ENCODE measurements around the gene ACTR3C. TPM values are rescaled to one million over a fixed set of nuclear protein-coding genes. Genes with fewer than 3 reads are reported as not detected.
"Not testable (repeated sequence)": the region's sequence is repeated elsewhere in the genome, so short reads cannot be mapped to it uniquely, and the experiment has no call there.

ACTR3C gene
- total and polyA plus RNA-seq, 4 experiments from 2014 or later = 3.6 to 17.8 (median 10.8) TPM

DNA sequence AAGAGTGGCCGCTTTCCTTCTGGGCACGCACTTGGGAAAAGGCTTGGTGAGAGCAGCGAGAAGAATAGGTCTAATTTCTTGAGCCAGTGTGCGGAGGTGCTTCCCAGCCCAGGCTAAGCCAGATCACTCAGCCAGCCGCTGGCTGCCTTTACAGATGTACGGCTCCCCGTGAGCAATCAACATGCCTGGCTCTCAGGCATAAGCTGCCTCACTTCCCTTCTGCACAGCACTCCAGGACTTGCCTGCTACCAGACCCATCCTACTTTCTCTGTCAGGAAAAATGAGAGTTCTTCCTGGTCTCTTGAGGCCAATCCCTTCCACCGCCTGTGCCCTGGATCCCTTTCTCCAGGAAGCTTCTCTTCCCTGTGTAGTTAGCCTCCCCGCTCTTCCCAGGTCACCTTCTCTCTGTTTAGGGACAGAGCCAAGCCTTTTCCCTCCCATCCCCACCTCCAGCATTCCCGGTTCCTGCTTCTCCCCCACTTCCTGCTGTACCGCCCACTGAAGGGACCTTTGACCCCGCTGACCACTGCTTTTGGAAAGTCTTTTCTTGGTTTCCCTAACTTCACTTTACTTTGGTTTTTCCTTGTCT is 1.1 kb upstream of the ACTR3C start:
- Histone ChIP-seq H3K27ac (ENCODE audit: low read depth, low read length) (peak overlapping the region; percentile 82), H3K4me1 (ENCODE audit: insufficient read depth, low read length) (peaks cover 44% of the 10 kb centered on the region), H3K4me3 (ENCODE audit: low read length in 2 of 2) (peak overlapping the region in 1 of 2 donors; percentile 82), H3K36me3 (ENCODE audit: insufficient read depth, low read length) (peaks cover 24% of the 10 kb centered on the region), H3K9me3 (ENCODE audit: control insufficient read depth in 1 of 2, low read length in 2 of 2) (no peaks in the 10 kb centered on the region), H3K27me3 (ENCODE audit: insufficient read depth, low read length) (no peaks in the 10 kb centered on the region)
- intact Hi-C loops (cut with micrococcal nuclease) = no loop called here
- peak overlapping the region; percentile 90 to 99 (median 98) for H3K4me3 Mint-ChIP-seq
- H3K9me3 Mint-ChIP-seq = peaks cover 0 to 1% (median 0%) of the 10 kb centered on the region in 8 donors
- POLR2A ChIA-PET (ENCODE audit: partially characterized antibody) = interaction anchor here (1.4 to 2.9 kb wide), 3 partner anchors 10 to 82 kb away, joined by 3 to 14 read pairs (median 10); a partner anchor contains a TSS
- H3K27me3 Mint-ChIP-seq = no peaks in the 10 kb centered on the region
- H3K36me3 Mint-ChIP-seq = peaks cover 36 to 40% of the 10 kb centered on the region in 2 donors
- DNase-seq = no peak
- CTCF ChIA-PET (ENCODE audit: partially characterized antibody) = interaction anchor here (1.1 kb wide), 1 partner anchor 31 kb away, joined by 3 read pairs; no protein-coding TSS in a partner anchor
- H3K27ac Mint-ChIP-seq = peak overlapping the region; percentile 84 to 99 (median 97)
- peaks cover 31 to 49% (median 40%) of the 10 kb centered on the region in 4 donors for H3K4me1 Mint-ChIP-seq

DNA sequence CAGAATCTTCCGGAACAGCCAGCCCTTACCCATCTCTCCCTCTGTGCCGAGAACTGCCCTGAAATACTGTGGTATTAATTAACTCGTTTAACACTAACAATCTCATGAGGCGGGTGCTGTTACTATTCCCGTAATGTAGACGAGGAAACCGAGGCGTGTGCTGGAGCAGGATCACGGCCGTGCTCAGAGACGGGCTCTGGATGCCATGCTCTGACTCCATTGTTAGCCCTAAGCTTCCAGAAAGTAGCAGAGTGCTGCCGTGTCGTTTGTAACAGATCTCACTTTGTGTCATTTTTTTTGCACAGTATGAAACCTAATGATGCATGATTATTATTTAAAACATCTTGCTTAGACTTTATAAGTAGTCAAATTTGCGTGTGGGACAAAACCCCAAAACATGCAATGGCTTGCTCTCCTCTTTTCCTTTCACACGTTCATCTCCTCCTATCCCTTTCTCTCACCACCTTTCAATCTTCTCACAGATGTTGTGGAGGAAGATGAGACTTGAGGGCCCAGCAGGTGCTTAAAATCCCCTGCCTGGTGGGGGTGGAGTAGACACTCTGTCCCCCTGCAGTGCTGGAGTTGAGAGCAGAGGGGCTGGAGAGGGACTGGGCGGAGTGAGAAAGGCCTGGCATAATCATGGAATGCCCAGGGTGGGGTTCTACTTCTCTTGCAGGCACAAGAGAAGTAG is 482 bp upstream of the ACTR3C start:
- POLR2A ChIA-PET (ENCODE audit: partially characterized antibody) = interaction anchor here (0.8 to 2.9 kb wide), 6 partner anchors 10 to 469 kb away, joined by 3 to 14 read pairs (median 6); a partner anchor contains a TSS
- Histone ChIP-seq H3K9me3 (ENCODE audit: control insufficient read depth in 1 of 2, low read length in 2 of 2) (no peaks in the 10 kb centered on the region), H3K27me3 (ENCODE audit: insufficient read depth, low read length) (no peaks in the 10 kb centered on the region), H3K36me3 (ENCODE audit: insufficient read depth, low read length) (peaks cover 22% of the 10 kb centered on the region), H3K4me1 (ENCODE audit: insufficient read depth, low read length) (peaks cover 44% of the 10 kb centered on the region), H3K4me3 (ENCODE audit: low read length in 2 of 2) (peak overlapping the region; percentile 82 to 96), H3K27ac (ENCODE audit: low read depth, low read length) (peak overlapping the region; percentile 82)
- Mint-ChIP-seq H3K27me3 (no peaks in the 10 kb centered on the region), H3K9me3 (peaks cover 0 to 1% (median 0%) of the 10 kb centered on the region in 8 donors), H3K4me1 (peaks cover 31 to 49% (median 40%) of the 10 kb centered on the region in 4 donors), H3K36me3 (peaks cover 31 to 38% of the 10 kb centered on the region in 2 donors), H3K27ac (peak overlapping the region; percentile 84 to 99 (median 97)), H3K4me3 (peak overlapping the region; percentile 90 to 99 (median 98))
- CTCF ChIA-PET (ENCODE audit: partially characterized antibody) = interaction anchor here (1.1 kb wide), 1 partner anchor 31 kb away, joined by 3 read pairs; no protein-coding TSS in a partner anchor
- DNase-seq = no peak
- intact Hi-C loops (cut with micrococcal nuclease) = loop anchor here (2.0 kb wide), 2 partner anchors 45 to 55 kb away; partner anchors contain the start of genes REPIN1 and ZNF775

DNA sequence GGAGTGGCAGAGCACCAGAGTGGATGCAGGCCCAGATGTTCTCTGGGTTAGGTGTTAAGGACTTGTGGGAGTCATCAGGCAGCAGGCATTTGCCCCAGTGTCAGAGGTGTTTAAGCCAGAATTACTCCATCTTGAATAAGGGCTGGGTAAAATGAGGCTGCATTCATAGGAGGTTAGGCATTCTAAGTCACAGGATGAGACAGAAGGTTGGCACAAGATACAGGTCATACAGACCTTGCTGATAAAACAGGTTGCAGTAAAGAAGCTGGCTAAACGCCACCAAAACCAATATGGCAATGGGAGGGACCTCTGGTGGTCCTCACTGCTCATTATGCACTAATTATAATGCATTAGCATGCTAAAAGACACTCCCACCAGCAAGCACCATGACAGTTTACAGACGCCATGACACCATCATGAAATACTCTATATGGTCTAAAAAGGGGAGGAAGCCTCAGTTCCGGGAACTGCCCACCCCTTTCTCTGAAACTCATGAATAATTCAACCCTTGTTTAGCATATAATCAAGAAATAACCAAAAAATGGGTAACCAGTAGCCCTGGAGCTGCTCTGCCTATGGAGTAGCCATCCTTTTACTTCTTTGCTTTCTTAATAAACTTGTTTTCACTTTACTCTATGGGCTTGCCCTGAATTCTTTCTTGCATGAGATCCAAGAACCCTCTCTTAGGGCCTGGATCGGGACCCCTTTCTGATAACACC is 1.1 kb downstream of the ACTR3C start:
- Mint-ChIP-seq H3K4me3 (peak overlapping the region; percentile 90 to 98 (median 95)), H3K36me3 (peaks cover 24 to 33% of the 10 kb centered on the region in 2 donors), H3K27ac (peak overlapping the region; percentile 84 to 98 (median 95)), H3K9me3 (peaks cover 0 to 1% (median 0%) of the 10 kb centered on the region in 8 donors), H3K27me3 (no peaks in the 10 kb centered on the region), H3K4me1 (peaks cover 31 to 53% (median 40%) of the 10 kb centered on the region in 4 donors)
- H3K4me3 ChIP-seq (ENCODE audit: low read length in 2 of 2) = peak overlapping the region; percentile 82 to 96
- H3K4me1 ChIP-seq (ENCODE audit: insufficient read depth, low read length) = peaks cover 44% of the 10 kb centered on the region
- DNase-seq = peak; percentile 43 to 55 (median 51)
- H3K36me3 ChIP-seq (ENCODE audit: insufficient read depth, low read length) = peaks cover 8% of the 10 kb centered on the region
- H3K27me3 ChIP-seq (ENCODE audit: insufficient read depth, low read length) = no peaks in the 10 kb centered on the region
- peak overlapping the region; percentile 82 for H3K27ac ChIP-seq (ENCODE audit: low read depth, low read length)
- ChIA-PET CTCF (ENCODE audit: partially characterized antibody) (interaction anchor here (1.0 kb wide), 1 partner anchor 9 kb away, joined by 3 read pairs; no protein-coding TSS in a partner anchor), POLR2A (ENCODE audit: partially characterized antibody) (interaction anchor here (0.7 to 2.9 kb wide), 4 partner anchors 48 to 674 kb away, joined by 3 to 14 read pairs (median 6); a partner anchor contains a TSS)
- H3K9me3 ChIP-seq (ENCODE audit: control insufficient read depth in 1 of 2, low read length in 2 of 2) = no peaks in the 10 kb centered on the region
- intact Hi-C loops (cut with micrococcal nuclease) = loop anchor here (2.0 kb wide), 2 partner anchors 47 to 57 kb away; partner anchors contain the start of genes REPIN1 and ZNF775

DNA sequence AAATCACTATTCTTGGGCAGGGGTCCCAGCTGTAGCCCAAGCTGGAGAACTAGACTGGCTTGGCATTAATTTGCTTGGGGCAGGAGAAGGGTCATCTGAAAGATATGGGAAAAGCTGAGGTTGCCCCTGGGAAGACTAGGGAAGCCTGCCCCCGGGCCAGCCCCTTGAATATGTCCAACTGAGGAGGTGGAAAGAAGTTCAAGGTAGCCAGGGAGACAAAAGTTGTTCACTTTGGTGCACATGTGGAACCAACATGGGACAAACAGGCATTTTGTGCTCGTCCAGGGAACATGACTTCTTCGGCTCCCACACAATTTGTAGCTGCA is 1.6 kb downstream of the ACTR3C start:
- Mint-ChIP-seq H3K27ac (peak overlapping the region in 6 of 7 donors; percentile 65 to 98 (median 93)), H3K27me3 (no peaks in the 10 kb centered on the region), H3K4me3 (peak overlapping the region; percentile 90 to 98 (median 95)), H3K9me3 (peaks cover 0 to 1% (median 0%) of the 10 kb centered on the region in 8 donors), H3K36me3 (peaks cover 19 to 29% of the 10 kb centered on the region in 2 donors), H3K4me1 (peaks cover 31 to 53% (median 40%) of the 10 kb centered on the region in 4 donors)
- Histone ChIP-seq H3K27me3 (ENCODE audit: insufficient read depth, low read length) (no peaks in the 10 kb centered on the region), H3K9me3 (ENCODE audit: control insufficient read depth in 1 of 2, low read length in 2 of 2) (no peaks in the 10 kb centered on the region), H3K27ac (ENCODE audit: low read depth, low read length) (no peak overlapping the region), H3K36me3 (ENCODE audit: insufficient read depth, low read length) (peaks cover 3% of the 10 kb centered on the region), H3K4me3 (ENCODE audit: low read length in 2 of 2) (no peak overlapping the region), H3K4me1 (ENCODE audit: insufficient read depth, low read length) (peaks cover 44% of the 10 kb centered on the region)
- no peak for DNase-seq
- CTCF ChIA-PET (ENCODE audit: partially characterized antibody) = no interaction called here
- intact Hi-C loops (cut with micrococcal nuclease) = loop anchor here (2.0 kb wide), 2 partner anchors 47 to 57 kb away; partner anchors contain the start of genes REPIN1 and ZNF775
- POLR2A ChIA-PET (ENCODE audit: partially characterized antibody) = interaction anchor here (0.7 to 2.1 kb wide), 2 partner anchors 48 to 674 kb away, joined by 3 to 7 read pairs; no protein-coding TSS in a partner anchor

DNA sequence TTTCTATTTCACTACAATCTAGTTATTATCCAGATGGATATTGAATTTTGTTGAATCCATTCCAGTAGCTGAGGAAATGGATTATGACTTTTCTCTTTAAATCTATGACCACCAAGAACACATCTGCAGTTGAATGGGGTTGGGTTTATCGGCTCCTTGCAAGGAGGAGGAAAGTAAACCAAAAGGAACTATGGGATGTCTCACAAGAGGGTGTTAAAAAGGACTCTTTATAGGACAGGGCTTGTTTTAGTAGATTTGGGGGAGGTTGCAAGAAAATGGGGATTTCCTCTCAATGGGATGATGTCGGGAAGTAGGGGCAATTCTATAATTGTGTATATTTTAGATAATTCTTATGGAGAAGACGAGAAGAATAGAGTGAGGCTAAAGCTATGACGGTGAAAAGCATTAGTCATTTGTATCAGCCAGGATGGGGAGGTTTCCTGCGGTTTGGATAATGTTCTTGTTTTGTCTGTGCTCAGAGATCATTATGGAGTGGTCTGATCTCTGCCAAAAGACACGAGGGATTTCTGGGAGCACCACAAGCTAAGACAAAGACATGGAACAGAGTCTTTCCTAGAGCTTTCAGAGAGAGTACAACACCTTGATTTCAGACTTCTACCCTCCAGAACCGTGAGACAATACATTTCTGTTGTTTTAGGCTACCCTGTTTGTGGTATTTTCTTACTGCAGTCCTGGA is 5.4 kb downstream of the ACTR3C start:
- H3K9me3 Mint-ChIP-seq = peaks cover 0 to 1% (median 0%) of the 10 kb centered on the region in 8 donors
- DNase-seq = no peak
- H3K27ac ChIP-seq (ENCODE audit: low read depth, low read length) = no peak overlapping the region
- H3K9me3 ChIP-seq (ENCODE audit: control insufficient read depth in 1 of 2, low read length in 2 of 2) = no peaks in the 10 kb centered on the region
- H3K4me3 Mint-ChIP-seq = no peak overlapping the region
- peaks cover 14 to 22% of the 10 kb centered on the region in 2 donors for H3K36me3 Mint-ChIP-seq
- no peaks in the 10 kb centered on the region for H3K27me3 ChIP-seq (ENCODE audit: insufficient read depth, low read length)
- intact Hi-C loops (cut with micrococcal nuclease) = no loop called here
- H3K4me3 ChIP-seq (ENCODE audit: low read length in 2 of 2) = no peak overlapping the region
- POLR2A ChIA-PET (ENCODE audit: partially characterized antibody) = no interaction called here
- H3K27ac Mint-ChIP-seq = no peak overlapping the region
- peaks cover 16 to 28% (median 22%) of the 10 kb centered on the region in 4 donors for H3K4me1 Mint-ChIP-seq
- H3K36me3 ChIP-seq (ENCODE audit: insufficient read depth, low read length) = no peaks in the 10 kb centered on the region
- H3K27me3 Mint-ChIP-seq = no peaks in the 10 kb centered on the region
- CTCF ChIA-PET (ENCODE audit: partially characterized antibody) = no interaction called here
- H3K4me1 ChIP-seq (ENCODE audit: insufficient read depth, low read length) = peaks cover 28% of the 10 kb centered on the region

DNA sequence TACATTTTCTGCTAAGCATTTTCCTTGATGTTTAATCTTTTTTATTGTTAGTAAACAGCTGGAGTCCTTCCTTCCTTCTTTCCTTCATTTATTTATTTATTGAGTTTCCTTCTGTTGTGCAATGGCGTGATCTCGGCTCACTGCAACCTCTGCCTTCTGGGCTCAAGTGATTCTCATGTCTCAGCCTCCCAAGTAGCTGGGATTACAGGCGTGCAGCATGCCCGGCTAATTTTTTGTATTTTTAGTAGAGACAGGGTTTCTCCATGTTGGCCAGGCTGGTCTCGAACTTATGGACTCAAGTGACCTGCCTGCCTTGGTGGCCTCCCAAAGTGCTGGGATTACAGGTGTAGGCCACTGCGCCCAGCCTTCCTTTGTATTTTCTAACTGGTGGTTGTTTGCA is 6.4 kb downstream of the ACTR3C start:
- CTCF ChIA-PET (ENCODE audit: partially characterized antibody) = interaction anchor here (0.7 kb wide), 1 partner anchor 549 kb away, joined by 3 read pairs; no protein-coding TSS in a partner anchor

More for the DNA sequence above, 6.4 kb downstream of the ACTR3C start:
- POLR2A ChIA-PET (ENCODE audit: partially characterized antibody); DNase-seq; H3K27me3 Mint-ChIP-seq; H3K27me3 ChIP-seq (ENCODE audit: insufficient read depth, low read length); H3K9me3 ChIP-seq (ENCODE audit: control insufficient read depth in 1 of 2, low read length in 2 of 2); H3K4me3 ChIP-seq (ENCODE audit: low read length in 2 of 2); intact Hi-C loops (cut with micrococcal nuclease); H3K9me3 Mint-ChIP-seq; H3K36me3 ChIP-seq (ENCODE audit: insufficient read depth, low read length); H3K27ac Mint-ChIP-seq; H3K27ac ChIP-seq (ENCODE audit: low read depth, low read length); H3K4me3 Mint-ChIP-seq: not testable (repeated sequence)
- Mint-ChIP-seq H3K36me3 (peaks cover 10 to 22% of the 10 kb centered on the region in 2 donors), H3K4me1 (peaks cover 9 to 19% (median 14%) of the 10 kb centered on the region in 4 donors)
- peaks cover 21% of the 10 kb centered on the region for H3K4me1 ChIP-seq (ENCODE audit: insufficient read depth, low read length)
